Measurements from ENCODE around the gene DRGX.

The DRGX gene

DNA sequence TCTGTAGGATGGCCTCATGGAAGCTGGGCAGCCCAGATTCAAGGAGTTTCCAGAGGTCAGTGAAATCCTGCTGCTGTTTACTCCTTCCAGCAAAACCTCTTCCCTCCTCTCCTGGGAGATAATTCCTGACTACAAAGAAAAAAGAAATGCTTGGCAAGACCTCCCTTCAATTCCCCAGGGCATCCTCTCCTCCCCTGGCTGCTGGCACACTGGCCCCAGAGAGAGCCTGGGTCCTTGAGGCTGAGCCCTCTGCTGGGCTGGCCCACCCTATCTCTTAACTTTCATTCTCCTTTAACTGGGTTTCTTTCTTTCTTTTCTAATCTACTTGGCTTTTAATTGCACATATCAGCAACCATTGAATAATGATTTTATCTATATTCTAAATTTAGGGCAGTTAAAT lies 7.7 kb downstream of the DRGX start:
- Histone ChIP-seq H3K9me3 (ENCODE audit: insufficient read depth, low read depth, low read length) (no peaks in the 10 kb centered on the region), H3K4me3 (ENCODE audit: low read length) (no peak overlapping the region), H3K27me3 (ENCODE audit: insufficient read depth, low read length) (peaks cover 42% of the 10 kb centered on the region), H3K4me1 (ENCODE audit: insufficient read depth, low read length) (no peaks in the 10 kb centered on the region), H3K27ac (ENCODE audit: low read length) (no peak overlapping the region), H3K36me3 (ENCODE audit: insufficient read depth, low read depth, low read length) (no peaks in the 10 kb centered on the region), H3K9ac (ENCODE audit: low read depth, low read length) (no peak overlapping the region)

DNA sequence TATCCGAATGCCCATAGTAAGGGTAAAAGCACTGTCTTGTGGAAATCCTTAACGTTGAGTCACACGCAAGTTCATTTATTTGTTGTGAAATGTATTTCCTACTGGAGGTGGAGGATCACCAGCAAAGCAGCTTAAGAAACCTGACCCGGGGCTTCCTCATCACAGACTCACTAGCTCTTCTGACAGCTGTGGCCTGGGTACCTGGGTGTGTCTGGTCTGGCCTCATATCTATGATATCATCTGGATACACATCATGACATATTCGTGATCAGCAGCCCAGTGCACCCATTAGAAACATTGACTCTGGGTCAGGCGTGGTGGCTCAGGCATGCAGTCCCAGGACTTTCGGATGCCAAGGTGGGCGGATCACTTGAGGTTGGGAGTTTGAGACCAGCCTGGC lies 8.8 kb downstream of the DRGX start:
- Histone ChIP-seq H3K4me3 (ENCODE audit: low read length) (no peak overlapping the region), H3K36me3 (ENCODE audit: insufficient read depth, low read depth, low read length) (no peaks in the 10 kb centered on the region), H3K4me1 (ENCODE audit: insufficient read depth, low read length) (no peaks in the 10 kb centered on the region), H3K27me3 (ENCODE audit: insufficient read depth, low read length) (peaks cover 31% of the 10 kb centered on the region), H3K9ac (ENCODE audit: low read depth, low read length) (no peak overlapping the region), H3K27ac (ENCODE audit: low read length) (no peak overlapping the region), H3K9me3 (ENCODE audit: insufficient read depth, low read depth, low read length) (no peaks in the 10 kb centered on the region)

DNA sequence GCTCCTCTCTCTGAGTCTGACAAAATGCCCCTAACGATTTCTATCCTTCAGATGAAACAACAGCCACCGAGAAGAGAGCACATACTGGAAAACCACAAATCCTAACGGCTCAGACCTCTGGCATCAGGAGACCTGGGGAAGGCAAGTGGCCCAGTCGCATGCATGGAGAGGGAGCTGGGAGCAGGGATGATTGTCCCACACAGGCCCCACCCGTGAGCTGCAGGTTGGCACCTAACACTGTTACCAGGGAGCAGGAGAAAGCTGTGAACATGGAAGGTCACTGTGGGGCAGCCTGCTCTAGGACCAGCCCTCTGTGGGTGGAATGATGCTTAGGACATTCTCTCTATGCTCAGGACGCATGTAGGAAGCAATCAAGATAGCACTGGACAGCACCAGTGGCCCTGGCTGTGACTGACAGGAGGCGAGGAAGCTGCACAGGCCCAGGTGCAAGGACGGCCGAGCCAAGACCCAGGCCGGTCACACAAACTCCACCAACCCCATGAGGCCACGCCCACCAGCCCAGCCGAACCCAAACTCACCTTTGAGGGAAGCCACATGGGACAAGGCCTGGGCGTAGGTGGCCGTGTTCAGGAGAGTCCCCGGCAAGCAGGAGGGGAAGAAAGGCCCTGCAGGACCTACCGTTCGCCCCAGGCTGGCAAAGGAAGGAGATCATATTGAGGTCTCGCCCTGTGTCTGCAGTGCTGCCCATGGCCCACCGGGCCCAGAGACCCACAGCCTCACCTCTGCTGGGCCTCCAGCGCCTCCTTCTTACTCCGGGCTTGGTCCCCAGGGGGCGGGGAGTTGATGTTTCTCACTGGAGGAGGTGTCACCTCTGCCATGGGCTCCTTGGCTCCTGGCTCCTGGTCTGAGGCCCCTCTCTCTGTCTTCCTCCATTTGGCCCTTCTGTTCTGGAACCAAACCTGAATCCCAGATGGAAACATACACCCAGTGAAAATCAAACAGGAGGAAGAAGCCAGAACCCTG lies 9.7 kb downstream of the DRGX start:
- Histone ChIP-seq H3K27me3 (ENCODE audit: insufficient read depth, low read length) (peaks cover 22% of the 10 kb centered on the region), H3K27ac (ENCODE audit: low read length) (no peak overlapping the region), H3K36me3 (ENCODE audit: insufficient read depth, low read depth, low read length) (no peaks in the 10 kb centered on the region)

DNA sequence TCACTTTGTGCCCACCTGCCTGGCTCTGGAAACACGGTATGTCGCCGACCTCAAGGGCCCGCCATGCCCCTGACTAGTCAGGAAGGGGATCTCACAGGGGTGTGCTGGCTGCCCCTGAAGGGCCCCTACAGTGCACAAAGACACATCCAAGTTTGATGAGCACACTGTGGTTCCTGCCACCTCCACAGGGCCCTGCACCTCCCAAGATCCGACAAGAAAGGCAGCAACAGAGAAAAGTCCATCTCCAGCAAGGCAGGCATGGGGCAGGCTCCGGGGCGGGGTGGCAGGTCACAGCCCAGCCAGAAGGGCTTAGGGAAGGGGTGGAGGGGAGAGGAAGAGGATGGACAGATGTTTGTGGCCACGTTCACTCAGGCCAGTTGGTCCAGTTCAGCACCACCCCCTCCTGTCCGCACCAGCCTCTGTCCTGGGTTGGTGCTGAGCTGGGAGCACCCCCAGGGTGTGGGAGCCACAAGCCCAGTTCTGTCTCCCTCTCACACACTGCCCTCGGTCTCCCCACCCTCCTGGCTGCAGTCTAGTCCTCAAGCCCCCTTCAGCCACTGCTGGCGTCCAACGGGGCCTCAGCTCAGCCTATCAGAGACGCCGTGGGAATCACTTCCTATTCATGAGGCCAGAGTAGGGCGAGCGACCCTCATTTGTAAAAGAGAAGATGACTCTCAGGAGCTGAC lies 11.5 kb downstream of the DRGX start:
- H3K27ac ChIP-seq (ENCODE audit: low read length): no peak overlapping the region
- H3K4me1 ChIP-seq (ENCODE audit: insufficient read depth, low read length): no peaks in the 10 kb centered on the region
- H3K27me3 ChIP-seq (ENCODE audit: insufficient read depth, low read length): peaks cover 4% of the 10 kb centered on the region
- H3K4me3 ChIP-seq (ENCODE audit: low read length): no peak overlapping the region
- no peak overlapping the region for H3K9ac ChIP-seq (ENCODE audit: low read depth, low read length)
- no peaks in the 10 kb centered on the region for H3K36me3 ChIP-seq (ENCODE audit: insufficient read depth, low read depth, low read length)
- H3K9me3 ChIP-seq (ENCODE audit: insufficient read depth, low read depth, low read length): no peaks in the 10 kb centered on the region

More for the DNA sequence above, 9.7 kb downstream of the DRGX start:
- Histone ChIP-seq H3K9me3 (ENCODE audit: insufficient read depth, low read depth, low read length) (no peaks in the 10 kb centered on the region), H3K9ac (ENCODE audit: low read depth, low read length) (no peak overlapping the region), H3K4me3 (ENCODE audit: low read length) (no peak overlapping the region), H3K4me1 (ENCODE audit: insufficient read depth, low read length) (no peaks in the 10 kb centered on the region)

DNA sequence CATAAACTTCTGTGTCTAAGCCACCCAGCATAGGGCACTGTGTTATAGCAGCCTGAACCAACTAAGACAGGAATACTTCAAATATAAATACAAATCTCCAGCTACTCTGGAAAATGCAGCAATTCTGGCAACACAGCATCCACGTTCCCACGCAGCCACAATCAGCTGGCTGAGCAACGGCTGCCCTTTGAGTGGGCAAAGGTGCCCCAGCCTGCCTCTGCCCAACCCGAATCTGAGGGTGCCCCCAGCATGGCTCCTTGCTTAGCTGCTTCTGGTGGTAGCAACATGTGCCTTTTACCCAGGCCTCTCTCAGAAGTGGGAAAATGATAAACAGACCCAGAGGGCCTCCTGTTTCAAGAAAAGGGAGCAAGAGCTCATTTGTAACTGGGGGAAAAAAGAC lies 12.0 kb downstream of the DRGX start:
- Histone ChIP-seq H3K4me3 (ENCODE audit: low read length) (no peak overlapping the region), H3K27ac (ENCODE audit: low read length) (no peak overlapping the region), H3K9me3 (ENCODE audit: insufficient read depth, low read depth, low read length) (no peaks in the 10 kb centered on the region), H3K4me1 (ENCODE audit: insufficient read depth, low read length) (no peaks in the 10 kb centered on the region), H3K9ac (ENCODE audit: low read depth, low read length) (no peak overlapping the region), H3K27me3 (ENCODE audit: insufficient read depth, low read length) (no peaks in the 10 kb centered on the region; the same call in 1 of the 2 replicates), H3K36me3 (ENCODE audit: insufficient read depth, low read depth, low read length) (no peaks in the 10 kb centered on the region)

DNA sequence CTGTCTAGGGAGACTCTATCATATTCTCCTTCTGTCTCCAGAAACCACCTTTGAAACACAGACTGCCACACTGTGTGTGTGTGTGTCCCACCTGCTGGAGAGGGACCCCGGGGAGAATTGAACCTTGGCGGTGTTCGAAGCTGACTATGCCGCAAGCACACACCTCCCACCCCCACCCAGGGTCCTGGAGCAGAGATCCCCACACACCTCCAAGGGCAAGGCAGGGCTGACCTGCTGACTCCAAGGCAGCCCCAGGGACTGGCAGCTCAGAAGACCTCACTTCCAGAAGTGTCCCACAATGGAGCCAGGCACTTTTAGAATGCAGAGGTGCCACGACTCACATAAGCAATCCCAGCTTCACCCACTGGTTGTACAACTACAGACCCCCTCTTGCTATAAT lies 13.1 kb downstream of the DRGX start:
- Histone ChIP-seq H3K4me1 (ENCODE audit: insufficient read depth, low read length) (no peaks in the 10 kb centered on the region), H3K36me3 (ENCODE audit: insufficient read depth, low read depth, low read length) (no peaks in the 10 kb centered on the region), H3K27ac (ENCODE audit: low read length) (no peak overlapping the region), H3K4me3 (ENCODE audit: low read length) (no peak overlapping the region), H3K9me3 (ENCODE audit: insufficient read depth, low read depth, low read length) (no peaks in the 10 kb centered on the region), H3K9ac (ENCODE audit: low read depth, low read length) (no peak overlapping the region), H3K27me3 (ENCODE audit: insufficient read depth, low read length) (no peaks in the 10 kb centered on the region; the same call in 1 of the 2 replicates)

DNA sequence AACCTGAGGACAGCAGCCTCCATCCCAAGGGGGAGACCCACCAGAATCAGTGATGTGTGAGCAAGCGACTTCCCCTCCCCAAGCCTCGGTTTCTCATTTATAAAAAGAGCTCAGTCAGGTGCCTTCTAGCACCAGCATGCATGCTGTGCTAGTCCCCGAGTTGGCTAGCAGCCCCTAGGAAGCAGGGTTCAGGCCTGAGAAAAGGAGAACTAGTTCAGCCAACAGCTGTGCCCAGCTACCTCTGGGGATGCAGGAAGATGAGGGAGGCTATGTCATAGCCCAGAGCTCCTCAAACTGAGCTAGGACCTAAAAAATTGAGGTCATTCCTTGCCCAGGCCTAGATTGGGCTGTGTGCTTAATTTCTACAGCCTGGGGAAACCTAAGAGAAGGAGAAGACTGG lies 13.7 kb downstream of the DRGX start:
- Histone ChIP-seq H3K27me3 (ENCODE audit: insufficient read depth, low read length) (no peaks in the 10 kb centered on the region; the same call in 1 of the 2 replicates), H3K27ac (ENCODE audit: low read length) (no peak overlapping the region), H3K36me3 (ENCODE audit: insufficient read depth, low read depth, low read length) (no peaks in the 10 kb centered on the region), H3K4me3 (ENCODE audit: low read length) (no peak overlapping the region), H3K4me1 (ENCODE audit: insufficient read depth, low read length) (no peaks in the 10 kb centered on the region), H3K9ac (ENCODE audit: low read depth, low read length) (no peak overlapping the region), H3K9me3 (ENCODE audit: insufficient read depth, low read depth, low read length) (no peaks in the 10 kb centered on the region)

DNA sequence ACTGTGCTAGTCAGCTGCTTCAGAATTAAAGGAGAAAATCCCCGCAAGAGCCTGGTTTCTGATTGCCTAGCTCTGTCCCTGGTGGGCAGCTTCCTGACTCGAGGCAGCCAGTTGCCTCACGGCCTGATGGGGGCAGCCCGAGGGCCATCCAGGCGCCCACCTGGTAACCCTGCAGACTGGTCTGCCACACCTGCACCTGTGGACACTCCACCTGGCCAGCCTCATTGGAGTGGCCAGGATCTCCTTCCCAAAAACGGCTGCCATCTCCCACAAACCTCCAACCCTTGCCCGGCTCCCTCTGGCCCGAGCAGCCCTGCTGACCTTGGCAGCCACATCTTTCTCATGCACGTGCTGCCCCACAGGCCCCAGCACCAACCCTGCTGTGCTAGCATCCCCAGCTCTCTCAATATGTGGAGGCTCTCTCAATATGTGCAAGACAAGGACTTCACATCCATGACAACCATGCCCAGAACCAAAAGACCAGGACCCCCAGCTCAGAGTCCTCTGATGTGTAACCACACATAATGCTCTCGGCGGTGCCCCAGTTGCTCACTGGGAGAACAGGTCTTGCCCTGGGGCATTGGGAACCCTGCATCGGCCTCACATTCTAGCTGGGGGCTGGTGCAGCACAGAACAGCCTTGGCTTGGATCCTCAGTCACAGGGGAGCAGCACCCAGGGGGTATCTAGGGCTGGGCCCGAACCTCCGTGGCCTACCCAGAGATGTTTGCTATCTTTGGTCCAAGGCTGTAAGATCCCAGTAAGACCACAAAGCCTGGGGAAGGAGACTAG lies 14.6 kb downstream of the DRGX start:
- H3K27me3 ChIP-seq (ENCODE audit: insufficient read depth, low read length): no peaks in the 10 kb centered on the region; the same call in 1 of the 2 replicates
- H3K4me1 ChIP-seq (ENCODE audit: insufficient read depth, low read length): no peaks in the 10 kb centered on the region
- H3K27ac ChIP-seq (ENCODE audit: low read length): no peak overlapping the region
- H3K9me3 ChIP-seq (ENCODE audit: insufficient read depth, low read depth, low read length): no peaks in the 10 kb centered on the region
- H3K9ac ChIP-seq (ENCODE audit: low read depth, low read length): no peak overlapping the region
- no peak overlapping the region for H3K4me3 ChIP-seq (ENCODE audit: low read length)
- no peaks in the 10 kb centered on the region for H3K36me3 ChIP-seq (ENCODE audit: insufficient read depth, low read depth, low read length)

DNA sequence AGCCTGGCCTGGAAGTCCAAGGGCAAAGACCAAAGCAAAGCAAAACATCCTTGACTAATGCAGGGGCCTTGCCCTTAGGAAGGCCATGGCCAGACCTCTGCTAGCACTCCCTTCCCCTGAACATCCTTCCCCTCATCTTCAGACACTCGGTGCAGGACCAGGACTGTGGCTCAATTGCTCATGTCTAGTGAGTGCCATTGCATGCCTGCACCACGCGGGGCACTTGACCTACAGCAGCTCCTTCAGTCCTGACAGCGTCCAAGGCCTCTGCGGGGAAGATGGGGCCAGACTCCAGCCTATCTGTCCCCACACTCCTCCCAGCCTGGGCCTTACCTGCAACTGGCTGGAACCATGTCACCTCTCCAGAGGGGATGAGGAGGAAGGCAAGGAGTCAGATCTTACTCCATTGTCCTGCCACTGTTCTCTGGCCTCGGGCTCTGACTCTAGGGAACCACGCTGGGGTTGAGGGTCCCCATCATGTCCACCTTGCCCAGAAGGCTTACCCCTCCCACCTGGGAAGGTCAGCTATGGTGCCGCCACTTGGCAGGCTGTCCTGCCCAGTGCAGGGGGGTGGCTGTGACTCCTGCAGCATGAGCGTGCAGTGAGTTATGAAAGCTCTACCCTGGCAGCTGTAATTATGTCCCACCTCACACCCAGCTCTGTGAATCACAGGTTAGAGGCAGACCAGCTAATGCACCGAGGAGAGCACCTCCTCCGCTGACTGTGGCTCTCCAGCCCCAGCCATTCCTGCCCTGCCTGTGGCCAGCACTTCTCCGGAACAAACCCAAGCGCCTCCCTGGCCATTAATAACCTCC lies 16.1 kb downstream of the DRGX start:
- Histone ChIP-seq H3K4me1 (ENCODE audit: insufficient read depth, low read length) (no peaks in the 10 kb centered on the region), H3K27me3 (ENCODE audit: insufficient read depth, low read length) (no peaks in the 10 kb centered on the region; the same call in 1 of the 2 replicates), H3K36me3 (ENCODE audit: insufficient read depth, low read depth, low read length) (no peaks in the 10 kb centered on the region), H3K9me3 (ENCODE audit: insufficient read depth, low read depth, low read length) (no peaks in the 10 kb centered on the region), H3K9ac (ENCODE audit: low read depth, low read length) (no peak overlapping the region), H3K4me3 (ENCODE audit: low read length) (no peak overlapping the region), H3K27ac (ENCODE audit: low read length) (no peak overlapping the region)

DNA sequence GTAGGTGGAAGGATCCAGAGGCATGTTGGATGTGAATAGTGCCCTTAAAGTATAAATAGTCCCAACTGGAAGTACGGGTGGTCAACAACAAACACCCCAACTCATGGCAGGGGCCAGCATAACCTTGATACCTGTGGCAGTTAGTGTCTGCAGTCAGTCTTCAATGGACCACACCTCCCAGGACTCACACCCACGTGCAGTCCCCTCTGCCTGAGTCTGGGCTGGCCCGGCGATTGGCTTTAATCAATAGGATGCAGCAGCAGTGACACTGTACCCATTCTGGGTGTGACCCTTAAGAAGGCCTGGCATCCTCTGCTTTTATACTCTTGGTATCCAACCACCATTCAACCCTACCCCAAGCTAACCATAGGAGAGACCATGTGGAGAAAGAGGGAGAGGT lies 18.6 kb downstream of the DRGX start:
- Histone ChIP-seq H3K4me3 (ENCODE audit: low read length) (no peak overlapping the region), H3K4me1 (ENCODE audit: insufficient read depth, low read length) (no peaks in the 10 kb centered on the region), H3K9me3 (ENCODE audit: insufficient read depth, low read depth, low read length) (no peaks in the 10 kb centered on the region), H3K27ac (ENCODE audit: low read length) (no peak overlapping the region), H3K36me3 (ENCODE audit: insufficient read depth, low read depth, low read length) (no peaks in the 10 kb centered on the region), H3K9ac (ENCODE audit: low read depth, low read length) (no peak overlapping the region), H3K27me3 (ENCODE audit: insufficient read depth, low read length) (no peaks in the 10 kb centered on the region; the same call in 1 of the 2 replicates)

DNA sequence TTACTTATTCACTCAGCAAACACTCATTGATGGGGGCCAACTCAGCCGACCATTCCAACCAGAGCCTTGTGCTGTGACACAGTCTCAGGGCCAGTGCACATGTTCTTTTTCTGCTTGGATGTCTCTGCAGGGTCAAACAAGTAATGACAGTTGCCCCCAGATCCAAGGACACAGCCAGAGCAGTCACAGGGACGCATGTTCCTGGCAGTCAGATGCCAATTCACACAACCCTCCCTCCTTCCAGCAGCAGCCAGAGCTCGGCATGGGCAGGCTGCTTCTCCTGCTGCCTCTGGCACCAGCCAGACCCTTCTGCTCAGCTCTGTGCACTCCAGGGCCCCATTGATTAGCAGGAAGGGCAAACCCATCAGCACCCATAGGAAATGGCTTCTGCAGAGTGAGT lies 20.3 kb downstream of the DRGX start:
- Histone ChIP-seq H3K27me3 (ENCODE audit: insufficient read depth, low read length) (no peaks in the 10 kb centered on the region; the same call in 1 of the 2 replicates), H3K9me3 (ENCODE audit: insufficient read depth, low read depth, low read length) (no peaks in the 10 kb centered on the region), H3K36me3 (ENCODE audit: insufficient read depth, low read depth, low read length) (no peaks in the 10 kb centered on the region), H3K9ac (ENCODE audit: low read depth, low read length) (no peak overlapping the region), H3K4me1 (ENCODE audit: insufficient read depth, low read length) (no peaks in the 10 kb centered on the region), H3K27ac (ENCODE audit: low read length) (no peak overlapping the region), H3K4me3 (ENCODE audit: low read length) (no peak overlapping the region)
